Activated T-cell treated with anti-CD3 and anti-CD28 coated beads, Interleukin-2, amount 50 U/mL, for 24 hours (primary cell): Measurements from ENCODE around the gene IFIH1.

Experiments used
- DNase-seq: peaks from one replicate; pipeline ENCODE4 v3.0.0-alpha.2; 2020
- H3K27ac Mint-ChIP-seq: 2 replicates; pipeline ENCODE4 v1.8.0; 2020; ENCODE audit warnings: mild to moderate bottlenecking, mixed read lengths
- H3K27me3 Mint-ChIP-seq: 2 replicates; pipeline ENCODE4 v1.8.0; 2020; ENCODE audit warnings: mixed read lengths
- H3K36me3 Mint-ChIP-seq: 2 replicates; pipeline ENCODE4 v1.8.0; 2020; ENCODE audit warnings: low read depth, mixed read lengths
- H3K4me1 Mint-ChIP-seq: 2 replicates; pipeline ENCODE4 v1.8.0; 2020; ENCODE audit warnings: low read depth, mixed read lengths
- H3K4me3 Mint-ChIP-seq: 2 replicates; pipeline ENCODE4 v1.8.0; 2020; ENCODE audit warnings: mild to moderate bottlenecking, moderate library complexity, mixed read lengths
- H3K9me3 Mint-ChIP-seq: 2 replicates; pipeline ENCODE4 v1.8.0; 2020; ENCODE audit warnings: mixed read lengths

The IFIH1 gene

GRCh38 chr2:162256591-162256991 is 61.9 kb downstream of the IFIH1 start:
- DNase-seq: no peak
- no peak overlapping the region for H3K4me3 Mint-ChIP-seq
- H3K36me3 Mint-ChIP-seq: no peaks in the 10 kb centered on the region
- no peaks in the 10 kb centered on the region for H3K9me3 Mint-ChIP-seq
- peaks cover 4% of the 10 kb centered on the region for H3K27me3 Mint-ChIP-seq
- no peak overlapping the region for H3K27ac Mint-ChIP-seq
- peaks cover 7% of the 10 kb centered on the region for H3K4me1 Mint-ChIP-seq

- Mint-ChIP-seq H3K4me1 (no peaks in the 10 kb centered on the region), H3K27me3 (peaks cover 4% of the 10 kb centered on the region), H3K9me3 (no peaks in the 10 kb centered on the region), H3K4me3 (no peak overlapping the region), H3K27ac (no peak overlapping the region), H3K36me3 (no peaks in the 10 kb centered on the region)
- DNase-seq: no peak
These were observed 64.1 kb downstream of the IFIH1 start for GRCh38 chr2:162254236-162254871.

- H3K4me3 Mint-ChIP-seq: no peak overlapping the region
- H3K36me3 Mint-ChIP-seq: no peaks in the 10 kb centered on the region
- no peak for DNase-seq
- no peak overlapping the region for H3K27ac Mint-ChIP-seq
- H3K4me1 Mint-ChIP-seq: no peaks in the 10 kb centered on the region
- H3K27me3 Mint-ChIP-seq: peaks cover under 1% of the 10 kb centered on the region
- H3K9me3 Mint-ChIP-seq: no peaks in the 10 kb centered on the region
These were observed 65.0 kb downstream of the IFIH1 start for GRCh38 chr2:162253435-162253834.

- no peak overlapping the region for H3K27ac Mint-ChIP-seq
- H3K27me3 Mint-ChIP-seq: no peaks in the 10 kb centered on the region
These were observed 66.3 kb downstream of the IFIH1 start for GRCh38 chr2:162252153-162252552.

GRCh38 chr2:162245781-162246180 is 72.7 kb downstream of the IFIH1 start:
- Mint-ChIP-seq H3K9me3 (no peaks in the 10 kb centered on the region), H3K27me3 (peaks cover 12% of the 10 kb centered on the region), H3K4me1 (no peaks in the 10 kb centered on the region), H3K27ac (no peak overlapping the region), H3K36me3 (no peaks in the 10 kb centered on the region), H3K4me3 (no peak overlapping the region)
- DNase-seq: no peak

More at GRCh38 chr2:162252153-162252552, 66.3 kb downstream of the IFIH1 start:
- DNase-seq: no peak
- Mint-ChIP-seq H3K4me3 (no peak overlapping the region), H3K9me3 (no peaks in the 10 kb centered on the region), H3K36me3 (no peaks in the 10 kb centered on the region), H3K4me1 (no peaks in the 10 kb centered on the region)

GRCh38 chr2:162245061-162245460 is 73.4 kb downstream of the IFIH1 start:
- Mint-ChIP-seq H3K36me3 (no peaks in the 10 kb centered on the region), H3K9me3 (no peaks in the 10 kb centered on the region), H3K27ac (no peak overlapping the region), H3K4me3 (no peak overlapping the region), H3K4me1 (no peaks in the 10 kb centered on the region), H3K27me3 (peaks cover 17% of the 10 kb centered on the region)
- no peak for DNase-seq

GRCh38 chr2:162244541-162245031 is 73.9 kb downstream of the IFIH1 start:
- Mint-ChIP-seq H3K36me3 (no peaks in the 10 kb centered on the region), H3K9me3 (no peaks in the 10 kb centered on the region), H3K27ac (no peak overlapping the region), H3K4me3 (no peak overlapping the region), H3K4me1 (no peaks in the 10 kb centered on the region), H3K27me3 (peaks cover 21% of the 10 kb centered on the region)
- DNase-seq: no peak

- Mint-ChIP-seq H3K27ac (no peak overlapping the region), H3K36me3 (no peaks in the 10 kb centered on the region), H3K4me1 (no peaks in the 10 kb centered on the region), H3K4me3 (no peak overlapping the region), H3K27me3 (peaks cover 21% of the 10 kb centered on the region), H3K9me3 (no peaks in the 10 kb centered on the region)
- no peak for DNase-seq
These were observed 74.8 kb downstream of the IFIH1 start for GRCh38 chr2:162243715-162244114.

- H3K4me1 Mint-ChIP-seq: no peaks in the 10 kb centered on the region
- no peak for DNase-seq
- no peak within 1 kb of the TSS for H3K27ac Mint-ChIP-seq
- no peaks in the 10 kb centered on the region for H3K9me3 Mint-ChIP-seq
- H3K4me3 Mint-ChIP-seq: no peak within 1 kb of the TSS
- H3K27me3 Mint-ChIP-seq: peaks cover 21% of the 10 kb centered on the region
- no peaks in the 10 kb centered on the region for H3K36me3 Mint-ChIP-seq
These were observed 75.2 kb downstream of the IFIH1 start, which contains the start of gene FAP for GRCh38 chr2:162243294-162243693. TSS of gene FAP (minus strand) at chr2:162243445. CDS start at chr2:162243327, 118 bp downstream.

GRCh38 chr2:162242586-162243280 is 75.8 kb downstream of the IFIH1 start:
- DNase-seq: no peak
- H3K36me3 Mint-ChIP-seq: no peaks in the 10 kb centered on the region
- H3K4me3 Mint-ChIP-seq: no peak overlapping the region
- no peak overlapping the region for H3K27ac Mint-ChIP-seq
- peaks cover 23% of the 10 kb centered on the region for H3K27me3 Mint-ChIP-seq
- H3K9me3 Mint-ChIP-seq: no peaks in the 10 kb centered on the region
- H3K4me1 Mint-ChIP-seq: no peaks in the 10 kb centered on the region

- H3K27ac Mint-ChIP-seq: no peak overlapping the region
- peaks cover 25% of the 10 kb centered on the region for H3K27me3 Mint-ChIP-seq
- H3K9me3 Mint-ChIP-seq: no peaks in the 10 kb centered on the region
- H3K36me3 Mint-ChIP-seq: no peaks in the 10 kb centered on the region
- DNase-seq: no peak
- H3K4me1 Mint-ChIP-seq: no peaks in the 10 kb centered on the region
- H3K4me3 Mint-ChIP-seq: no peak overlapping the region
These were observed 76.9 kb downstream of the IFIH1 start for GRCh38 chr2:162241571-162241970.

- Mint-ChIP-seq H3K27ac (no peak overlapping the region), H3K4me1 (no peaks in the 10 kb centered on the region), H3K9me3 (no peaks in the 10 kb centered on the region), H3K4me3 (no peak overlapping the region), H3K36me3 (no peaks in the 10 kb centered on the region), H3K27me3 (peaks cover 19% of the 10 kb centered on the region)
- DNase-seq: no peak
These were observed 83.6 kb downstream of the IFIH1 start for GRCh38 chr2:162234620-162235462.

- H3K4me1 Mint-ChIP-seq: no peaks in the 10 kb centered on the region
- no peaks in the 10 kb centered on the region for H3K9me3 Mint-ChIP-seq
- no peak overlapping the region for H3K27ac Mint-ChIP-seq
- H3K4me3 Mint-ChIP-seq: no peak overlapping the region
- no peak for DNase-seq
- H3K27me3 Mint-ChIP-seq: peaks cover 16% of the 10 kb centered on the region
- H3K36me3 Mint-ChIP-seq: no peaks in the 10 kb centered on the region
These were observed 85.3 kb downstream of the IFIH1 start for GRCh38 chr2:162233197-162233596.

GRCh38 chr2:162232671-162233070 is 85.8 kb downstream of the IFIH1 start:
- Mint-ChIP-seq H3K27me3 (peaks cover 13% of the 10 kb centered on the region), H3K4me1 (no peaks in the 10 kb centered on the region), H3K4me3 (no peak overlapping the region), H3K36me3 (no peaks in the 10 kb centered on the region), H3K27ac (no peak overlapping the region), H3K9me3 (no peaks in the 10 kb centered on the region)
- no peak for DNase-seq
